Stromal cell of bone marrow (primary cell): ENCODE measurements around the gene PPP1R3D.
"Not testable (repeated sequence)": the region's sequence is repeated elsewhere in the genome, so short reads cannot be mapped to it uniquely, and the experiment has no call there.

Experiments used
- DNase-seq: peaks from one replicate; pipeline ENCODE4 v3.0.0-alpha.2; 2012; ENCODE audit warnings: low read depth

Gene PPP1R3D

DNA sequence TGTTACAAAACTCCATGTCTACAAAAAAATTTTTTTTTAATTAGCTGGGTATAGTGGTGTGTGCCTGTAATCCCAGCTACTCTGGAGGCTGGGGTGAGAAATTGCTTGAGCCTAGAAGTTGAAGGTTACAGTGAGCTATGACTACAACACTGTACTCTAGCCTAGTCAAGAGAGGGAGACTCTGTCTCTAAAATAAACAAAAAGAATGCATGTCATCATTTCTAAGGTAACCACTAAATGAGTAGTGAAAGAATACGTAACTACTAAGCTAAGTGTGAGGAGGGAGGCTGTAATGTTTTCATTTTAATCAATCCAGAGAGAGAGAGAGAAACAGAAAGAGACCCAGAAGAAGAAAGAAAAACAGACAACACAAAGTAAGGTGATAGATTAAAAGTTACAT lies 16.6 kb downstream of the PPP1R3D start:
- DNase-seq: no peak

DNA sequence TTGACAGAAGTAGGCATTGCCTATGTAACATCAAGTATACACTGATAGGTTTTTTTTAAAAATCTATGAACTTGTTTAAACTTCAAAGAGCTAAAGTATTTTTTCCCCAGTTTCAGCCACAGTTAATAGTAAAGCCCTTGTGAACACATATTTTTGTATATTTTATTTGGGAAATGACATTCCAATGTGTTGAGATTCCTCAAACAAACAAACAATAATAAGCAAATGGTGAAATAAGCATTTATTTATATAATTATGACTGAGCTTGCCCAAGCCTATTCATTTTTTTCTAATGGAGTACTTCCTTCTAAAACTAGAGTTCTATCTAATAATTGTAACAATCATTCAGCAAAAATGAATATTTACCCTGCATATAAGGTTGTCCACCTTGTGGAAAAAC lies 19.2 kb downstream of the PPP1R3D start:
- DNase-seq: no peak

DNA sequence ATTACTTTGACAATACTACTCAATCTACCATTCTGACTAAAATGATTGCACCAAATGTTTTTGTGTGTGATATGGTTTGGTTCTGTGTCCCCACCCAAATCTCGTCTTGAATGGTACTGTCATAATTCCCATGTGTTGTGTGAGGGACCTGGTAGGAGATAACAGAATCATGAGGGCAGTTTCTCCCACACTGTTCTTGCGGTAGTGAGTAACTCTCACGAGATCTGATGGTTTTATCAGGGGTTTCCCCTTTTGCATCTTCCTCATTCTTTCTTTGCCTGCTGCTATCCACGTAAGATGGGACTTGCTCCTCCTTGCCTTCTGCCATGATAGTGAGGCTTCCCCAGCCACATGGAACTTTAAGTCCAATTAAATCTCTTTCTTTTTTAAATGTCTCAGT lies 27.5 kb downstream of the PPP1R3D start:
- DNase-seq: no peak

DNA sequence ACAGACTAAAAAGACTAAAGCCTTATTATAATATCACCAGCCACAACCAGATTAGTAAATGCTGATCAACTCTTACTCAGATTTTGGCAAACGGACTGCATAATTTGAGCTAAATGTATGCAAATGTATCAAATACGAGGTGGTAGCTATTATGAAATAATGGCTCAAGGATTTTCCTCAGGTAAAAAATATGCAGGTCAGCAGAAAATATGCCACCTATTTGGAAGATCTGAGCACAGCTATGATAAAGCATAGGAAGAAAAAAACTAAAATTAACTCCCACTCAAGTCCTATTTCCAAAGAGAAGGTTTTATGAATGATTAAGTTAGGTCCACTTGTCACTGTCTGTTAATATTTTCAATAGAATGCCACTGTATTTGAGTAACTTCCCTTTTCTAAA lies 29.1 kb downstream of the PPP1R3D start:
- no peak for DNase-seq

DNA sequence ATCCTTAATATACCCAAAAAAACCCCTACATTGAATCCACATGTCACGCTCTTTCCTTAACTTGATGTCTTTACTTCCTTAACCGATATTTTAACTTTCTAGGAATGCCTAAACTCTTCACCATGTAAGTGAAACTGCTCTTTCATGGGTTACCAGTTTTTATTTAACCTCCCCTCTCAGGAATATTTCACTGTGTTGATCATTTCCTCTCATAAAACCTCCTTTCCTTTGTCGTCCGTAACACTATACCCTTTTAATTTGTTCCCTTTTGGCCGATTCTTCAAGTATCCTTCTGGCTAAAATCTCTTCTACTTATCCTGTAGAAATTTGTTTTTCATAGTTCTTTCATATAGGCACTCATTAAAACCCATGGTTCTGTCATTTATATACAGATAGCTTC lies 31.2 kb downstream of the PPP1R3D start:
- no peak for DNase-seq

DNA sequence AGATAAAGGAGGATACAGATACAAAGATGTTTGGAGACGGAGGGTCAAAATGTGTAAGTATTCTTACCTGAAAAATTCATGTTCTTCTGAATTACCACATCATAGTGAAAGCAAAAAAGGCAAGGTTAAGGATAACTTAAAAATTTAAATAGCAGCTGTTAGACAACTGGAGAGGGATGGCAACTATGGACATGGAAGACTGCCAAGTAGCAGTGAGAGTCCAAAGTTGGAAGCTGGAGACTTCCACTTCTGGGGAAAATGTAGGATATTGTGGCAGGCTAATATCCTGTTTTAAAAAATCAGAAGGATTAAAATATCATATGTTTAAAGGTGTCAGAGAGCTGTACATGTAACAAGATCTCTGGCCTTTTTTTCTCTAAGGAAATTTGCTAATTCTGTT lies 36.5 kb downstream of the PPP1R3D start:
- no peak for DNase-seq

DNA sequence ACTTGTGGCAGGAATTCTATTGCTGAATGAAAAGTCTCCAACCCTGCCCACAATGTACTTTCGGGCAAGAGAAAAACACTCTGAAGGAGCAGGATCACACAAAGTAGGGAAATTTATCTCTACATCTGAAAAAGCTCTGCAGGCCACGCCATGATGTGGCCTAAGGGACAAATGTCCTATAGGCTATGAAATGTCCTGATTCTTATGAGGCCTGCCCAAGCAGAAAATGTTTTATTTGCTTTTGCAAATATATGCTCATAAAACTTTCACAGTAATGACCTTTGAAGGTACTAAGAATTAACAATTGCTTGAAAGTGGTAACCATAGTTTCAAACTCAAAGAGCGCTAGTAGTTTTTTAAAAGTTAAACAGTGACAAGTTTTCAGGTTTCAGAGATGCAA lies 37.6 kb downstream of the PPP1R3D start:
- no peak for DNase-seq

DNA sequence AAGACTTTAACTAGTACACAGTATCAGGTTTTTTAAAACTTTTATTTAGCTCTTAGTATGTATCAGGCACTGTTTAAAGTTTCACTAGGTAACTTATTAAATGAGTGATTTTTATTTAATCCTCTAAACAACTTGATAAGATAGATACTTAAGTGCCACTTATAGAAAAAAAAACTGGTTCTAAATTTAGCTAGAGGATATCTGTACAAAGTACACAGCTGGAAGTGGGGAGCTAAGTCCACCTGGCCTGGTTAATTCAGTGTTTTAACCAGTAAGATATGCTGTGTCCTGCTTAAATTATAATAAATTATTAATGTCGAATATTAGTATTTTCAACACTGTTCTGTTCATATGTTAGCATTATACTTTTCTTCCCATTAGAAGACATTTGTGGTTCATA lies 44.2 kb downstream of the PPP1R3D start:
- DNase-seq: no peak

DNA sequence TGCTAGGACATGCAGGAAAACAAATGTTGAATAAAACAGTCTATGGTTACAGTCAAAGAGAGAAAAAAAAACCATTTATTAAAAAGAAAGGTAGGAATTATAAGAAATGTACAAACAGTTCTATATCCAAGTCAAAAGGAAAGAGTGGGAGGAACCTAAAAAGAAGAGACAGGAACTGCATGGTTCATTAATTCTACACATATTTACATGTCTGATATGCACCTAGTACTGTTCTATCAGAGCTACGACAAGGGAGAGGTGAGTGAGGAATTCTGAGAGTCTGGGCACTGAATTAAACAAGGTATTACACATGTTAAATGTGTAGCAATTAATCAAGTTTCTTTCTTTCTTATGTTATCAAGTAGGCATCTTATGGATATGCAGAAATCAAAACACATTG lies 48.5 kb downstream of the PPP1R3D start:
- DNase-seq: no peak

DNA sequence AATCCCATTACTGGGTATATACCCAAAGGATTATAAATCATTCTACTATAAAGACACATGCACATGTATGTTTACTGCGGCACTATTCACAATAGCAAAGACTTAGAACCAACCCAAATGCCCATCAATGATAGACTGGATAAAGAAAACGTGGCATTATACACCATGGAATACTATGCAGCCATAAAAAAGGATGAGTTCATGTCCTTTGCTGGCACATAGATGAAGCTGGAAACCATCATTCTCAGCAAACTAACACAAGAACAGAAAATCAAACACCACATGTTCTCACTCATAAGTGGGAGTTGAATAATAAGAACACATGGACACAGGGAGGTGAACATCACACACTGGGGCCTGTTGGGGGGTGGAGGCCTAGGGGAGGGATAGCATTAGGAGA lies 50.1 kb downstream of the PPP1R3D start:
- DNase-seq: not testable (repeated sequence)

DNA sequence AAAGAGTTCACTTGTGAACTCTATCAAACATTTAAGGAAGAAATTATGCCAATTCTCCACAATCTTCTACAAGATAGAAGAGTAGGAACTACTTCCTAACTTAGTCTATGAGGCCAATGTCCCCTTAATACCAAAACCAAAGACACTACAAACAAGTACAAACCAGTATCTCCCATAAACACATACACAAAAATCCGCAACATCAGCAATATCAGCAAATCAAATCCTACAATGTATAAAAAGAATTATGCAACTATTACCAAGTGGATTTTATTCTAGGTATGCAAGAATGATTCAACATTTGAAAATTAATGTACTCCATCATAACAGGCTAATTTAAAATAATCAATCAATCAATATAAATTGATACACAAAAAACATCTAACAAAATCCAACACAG lies 52.1 kb downstream of the PPP1R3D start:
- no peak for DNase-seq
